Panc1 (cell line): ENCODE measurements around the gene CYP39A1. TPM values are rescaled to one million over a fixed set of nuclear protein-coding genes. Genes with fewer than 3 reads are reported as not detected.

Experiments used
- ATAC-seq: fragments of 200-7000 bp; cut with Tn5 transposase; 2 replicates; pipeline ENCODE4 v1.9.1; 2020; ENCODE audit warnings: mild to moderate bottlenecking, moderate library complexity
- BruUV-seq: library from RNA; stranded (reverse); fragments of 400-500 nt; replicated peaks from 2 replicates; lab custom pipeline; 2021; lab: Mats Ljungman, UMichigan
- CTCF ChIA-PET: fragments of 300-600 bp; sonication (Branson Sonifier 250); formaldehyde crosslinking; loops from one replicate; lab custom pipeline; 2022; ENCODE audit warnings: antibody characterized with exemption; lab: Charles Lee
- POLR2A ChIA-PET: fragments of 300-600 bp; sonication (Branson Sonifier 250); formaldehyde crosslinking; loops from one replicate; lab custom pipeline; 2022; ENCODE audit warnings: antibody characterized with exemption; lab: Charles Lee
- DNase-seq: peaks from one replicate; pipeline ENCODE4 v3.0.0-alpha.2; 2010; ENCODE audit warnings: low read depth, low spot score
- H3K27ac ChIP-seq: 2 replicates; pipeline ENCODE4 v1.5.1; 2011; ENCODE audit warnings: mild to moderate bottlenecking, low read length, inconsistent platforms
- H3K27me3 ChIP-seq: fragments of 200-500 bp; sonication (Bioruptor generic); 2 replicates; pipeline ENCODE4 v1.6.0; 2014; ENCODE audit warnings: low read length, inconsistent platforms; ENCODE audit not compliant: control insufficient read depth, insufficient read depth
- H3K36me3 ChIP-seq: fragments of 200-500 bp; sonication (Bioruptor generic); 2 replicates; pipeline ENCODE4 v1.5.1; 2014; ENCODE audit warnings: inconsistent platforms, mild to moderate bottlenecking, low read length, moderate library complexity; ENCODE audit not compliant: control insufficient read depth, insufficient read depth
- H3K4me1 ChIP-seq: 2 replicates; pipeline ENCODE4 v1.5.1; 2011; ENCODE audit warnings: inconsistent platforms, mild to moderate bottlenecking, low read length, moderate library complexity; ENCODE audit not compliant: control insufficient read depth, insufficient read depth
- H3K4me3 ChIP-seq, 2 experiments: 2 replicates each; pipeline ENCODE4 v1.5.1; 2011 to 2012; ENCODE audit warnings: low read depth in 2 of 2, low read length in 2 of 2, mild to moderate bottlenecking in 2 of 2, inconsistent platforms in 1 of 2, moderate library complexity in 1 of 2
- H3K9me3 ChIP-seq: fragments of 200-500 bp; sonication (Bioruptor generic); 2 replicates; pipeline ENCODE4 v1.5.1; 2014; ENCODE audit warnings: low read depth, mild to moderate bottlenecking, inconsistent platforms, low read length, moderate library complexity; ENCODE audit not compliant: control insufficient read depth, insufficient read depth
- CTCF ChIP-seq: fragments of 450-650 bp; IDR thresholded peaks from 2 replicates; pipeline ENCODE4 v1.5.1; 2017; ENCODE audit warnings: mild to moderate bottlenecking
- POLR2AphosphoS5 ChIP-seq: IDR thresholded peaks from 2 replicates; pipeline ENCODE4 v1.6.1; 2012; ENCODE audit warnings: mild to moderate bottlenecking, low read depth, low read length, moderate library complexity
- REST ChIP-seq, 2 experiments: IDR thresholded peaks; 2 replicates each; pipeline ENCODE4 v1.6.1; 2011 to 2012; ENCODE audit warnings: low read depth in 2 of 2, control low read depth in 1 of 2, low read length in 1 of 2, mild to moderate bottlenecking in 1 of 2, moderate library complexity in 1 of 2; ENCODE audit not compliant: insufficient read depth in 1 of 2
- SIN3A ChIP-seq: IDR thresholded peaks from 2 replicates; pipeline ENCODE4 v1.6.1; 2012; ENCODE audit warnings: low read depth, mild to moderate bottlenecking, low read length, moderate library complexity, borderline replicate concordance; ENCODE audit not compliant: insufficient read depth
- TCF7L2 ChIP-seq: IDR thresholded peaks from 2 replicates; pipeline ENCODE4 v1.6.1; 2011; ENCODE audit warnings: mild to moderate bottlenecking, low read depth, low read length, inconsistent platforms
- in situ Hi-C: cut with HindIII; loops from 2 replicates; pipeline ENCODE4 v1.10.0; 2016; ENCODE audit warnings: low sequenced_read_pairs, low pct_unique_long_range_greater_than_20kb
- intact Hi-C: fragments of 100-400 bp; cut with micrococcal nuclease; formaldehyde crosslinking; loops from one replicate; pipeline ENCODE4 v1.10.0; 2022; ENCODE audit not compliant: unreplicated experiment
- total RNA-seq: library from RNA; stranded (reverse); gene quantifications from one replicate; pipeline ENCODE4 v1.2.1, GENCODE V29; 2021; ENCODE audit not compliant: unreplicated experiment

CYP39A1 gene
- total RNA-seq, 1 experiment from 2014 or later: 0.72 TPM

GRCh38 chr6:46573140-46573539 is 79.5 kb downstream of the CYP39A1 start:
- CTCF ChIA-PET: no interaction called here
- TF ChIP-seq REST (IDR thresholded peaks at IDR 0.05; ENCODE audit: insufficient read depth in 1 of 2, low read depth in 2 of 2, low read length in 1 of 2): no peak
- TF ChIP-seq POLR2AphosphoS5: no peak
- no peak for TF ChIP-seq TCF7L2
- no peak for TF ChIP-seq CTCF
- no peak for TF ChIP-seq SIN3A

GRCh38 chr6:46565531-46565930 is 87.1 kb downstream of the CYP39A1 start:
- no TSS peak for BruUV-seq
- ATAC-seq: no peak

More at GRCh38 chr6:46573140-46573539, 79.5 kb downstream of the CYP39A1 start:
- no peaks in the 10 kb centered on the region for H3K27me3 ChIP-seq
- no peak for ATAC-seq
- POLR2A ChIA-PET: no interaction called here
- H3K36me3 ChIP-seq: no peaks in the 10 kb centered on the region
- DNase-seq: no peak
- BruUV-seq: no TSS peak
- H3K9me3 ChIP-seq: no peaks in the 10 kb centered on the region
- intact Hi-C loops: no loop called here
- H3K4me3 ChIP-seq: no peak overlapping the region
- in situ Hi-C loops: no loop called here
- H3K4me1 ChIP-seq: no peaks in the 10 kb centered on the region
- H3K27ac ChIP-seq: no peak overlapping the region

More at GRCh38 chr6:46565531-46565930, 87.1 kb downstream of the CYP39A1 start:
- intact Hi-C loops: no loop called here
- TF ChIP-seq REST (IDR thresholded peaks at IDR 0.05; ENCODE audit: insufficient read depth in 1 of 2, low read depth in 2 of 2, low read length in 1 of 2) (no peak), POLR2AphosphoS5 (no peak), TCF7L2 (no peak), CTCF (no peak), SIN3A (no peak)
- H3K4me1 ChIP-seq: no peaks in the 10 kb centered on the region
- H3K27ac ChIP-seq: no peak overlapping the region
- H3K36me3 ChIP-seq: no peaks in the 10 kb centered on the region
- no peak overlapping the region for H3K4me3 ChIP-seq
- DNase-seq: no peak
- ChIA-PET POLR2A (no interaction called here), CTCF (no interaction called here)
- H3K27me3 ChIP-seq: no peaks in the 10 kb centered on the region
- in situ Hi-C loops: no loop called here
- no peaks in the 10 kb centered on the region for H3K9me3 ChIP-seq
